Mesenchymal stem cell (in vitro differentiated cells and primary cell): Measurements from ENCODE around the gene RHBDD1.

Experiments
- DNase-seq: peaks from one replicate; pipeline ENCODE4 v3.0.0-alpha.2; 2013
- H2AFZ ChIP-seq: one replicate; pipeline ENCODE4 v1.6.1; 2013; ENCODE audit warnings: low read depth, mild to moderate bottlenecking, control low read depth, inconsistent platforms, low read length, moderate library complexity
- H2AK5ac ChIP-seq: 2 replicates; pipeline ENCODE4 v1.6.1; 2013; ENCODE audit warnings: low read length, moderate library complexity, mild to moderate bottlenecking, inconsistent platforms; ENCODE audit not compliant: severe bottlenecking
- H2BK120ac ChIP-seq: one replicate; pipeline ENCODE4 v1.6.1; 2013; ENCODE audit warnings: low read depth, mild to moderate bottlenecking, inconsistent platforms, low read length, moderate library complexity
- H2BK12ac ChIP-seq, 2 experiments: one replicate each; pipeline ENCODE4 v1.6.1; 2013; ENCODE audit warnings: inconsistent platforms in 2 of 2, low read length in 2 of 2, mild to moderate bottlenecking in 2 of 2, moderate library complexity in 2 of 2, control low read depth in 1 of 2
- H2BK15ac ChIP-seq: one replicate; pipeline ENCODE4 v1.6.1; 2013; ENCODE audit warnings: mild to moderate bottlenecking, low read depth, inconsistent platforms; ENCODE audit not compliant: poor library complexity, severe bottlenecking
- H2BK5ac ChIP-seq: 2 replicates; pipeline ENCODE4 v1.6.1; 2013; ENCODE audit warnings: low read depth, mild to moderate bottlenecking, low read length, control low read depth, inconsistent platforms; ENCODE audit not compliant: poor library complexity, severe bottlenecking
- H3K14ac ChIP-seq, 2 experiments: one replicate each; pipeline ENCODE4 v1.6.1; 2013; ENCODE audit warnings: inconsistent platforms in 2 of 2, low read length in 2 of 2, control low read depth in 1 of 2, mild to moderate bottlenecking in 1 of 2, moderate library complexity in 1 of 2
- H3K18ac ChIP-seq, 2 experiments: one replicate each; pipeline ENCODE4 v1.6.1; 2013; ENCODE audit warnings: inconsistent platforms in 2 of 2, low read length in 2 of 2, control low read depth in 1 of 2, low read depth in 1 of 2, mild to moderate bottlenecking in 1 of 2
- H3K23ac ChIP-seq, 2 experiments: one replicate each; pipeline ENCODE4 v1.6.1; 2013; ENCODE audit warnings: inconsistent platforms in 2 of 2, low read length in 2 of 2, mild to moderate bottlenecking in 2 of 2, moderate library complexity in 2 of 2, control low read depth in 1 of 2
- H3K27ac ChIP-seq: 2 replicates; pipeline ENCODE4 v1.5.1; 2013; ENCODE audit warnings: mild to moderate bottlenecking, moderate library complexity, low read length, control low read depth, inconsistent platforms; ENCODE audit not compliant: poor library complexity, severe bottlenecking
- H3K27me3 ChIP-seq, 2 experiments: 2 replicates each; pipeline versions ENCODE4 v1.6.1 to v1.7.0; 2013; ENCODE audit warnings: low read length in 2 of 2, mild to moderate bottlenecking in 2 of 2, moderate library complexity in 2 of 2, control low read depth in 1 of 2, inconsistent platforms in 1 of 2; ENCODE audit not compliant: control insufficient read depth in 1 of 2, insufficient read depth in 1 of 2
- H3K36me3 ChIP-seq, 2 experiments: 2 replicates each; pipeline versions ENCODE4 v1.6.1 to v1.7.0; 2013; ENCODE audit warnings: low read length in 2 of 2, control low read depth in 1 of 2, inconsistent platforms in 1 of 2, low read depth in 1 of 2, mild to moderate bottlenecking in 1 of 2; ENCODE audit not compliant: insufficient read depth in 2 of 2, control insufficient read depth in 1 of 2
- H3K4ac ChIP-seq, 2 experiments: one replicate each; pipeline ENCODE4 v1.6.1; 2013; ENCODE audit warnings: inconsistent platforms in 2 of 2, low read length in 2 of 2, mild to moderate bottlenecking in 2 of 2, moderate library complexity in 2 of 2, control low read depth in 1 of 2, low read depth in 1 of 2
- H3K4me1 ChIP-seq: 2 replicates; pipeline ENCODE4 v1.6.1; 2013; ENCODE audit warnings: low read depth, low read length, control low read depth; ENCODE audit not compliant: control insufficient read depth, insufficient read depth
- H3K4me2 ChIP-seq: 2 replicates; pipeline ENCODE4 v1.6.1; 2013; ENCODE audit warnings: low read length, mild to moderate bottlenecking, inconsistent platforms; ENCODE audit not compliant: poor library complexity, severe bottlenecking
- H3K4me3 ChIP-seq, 2 experiments: 2 replicates each; pipeline versions ENCODE4 v1.5.1 to v1.7.0; 2013; ENCODE audit warnings: low read length in 2 of 2, mild to moderate bottlenecking in 2 of 2, control low read depth in 1 of 2, low read depth in 1 of 2; ENCODE audit not compliant: insufficient read depth in 1 of 2
- H3K79me1 ChIP-seq: replicated peaks from 2 replicates; pipeline ENCODE4 v1.6.1; 2013; ENCODE audit warnings: mild to moderate bottlenecking, control low read depth, low read length, inconsistent platforms; ENCODE audit not compliant: poor library complexity, severe bottlenecking
- H3K9ac ChIP-seq: 2 replicates; pipeline ENCODE4 v1.7.0; 2013; ENCODE audit warnings: mild to moderate bottlenecking, low read length, moderate library complexity
- H3K9me3 ChIP-seq: 2 replicates; pipeline ENCODE4 v1.7.0; 2013; ENCODE audit warnings: mild to moderate bottlenecking, low read length; ENCODE audit not compliant: control insufficient read depth
- H4K8ac ChIP-seq: one replicate; pipeline ENCODE4 v1.6.1; 2013; ENCODE audit warnings: inconsistent platforms, mild to moderate bottlenecking, low read length, moderate library complexity
- H4K91ac ChIP-seq: one replicate; pipeline ENCODE4 v1.6.1; 2013; ENCODE audit warnings: mild to moderate bottlenecking, low read length, inconsistent platforms
- WGBS: methylation state at CpG from one replicate; pipeline ENCODE4 v1.1.7; 2013; ENCODE audit warnings: mixed read lengths; 5-methylcytosine and 5-hydroxymethylcytosine counted together

Gene RHBDD1

DNA sequence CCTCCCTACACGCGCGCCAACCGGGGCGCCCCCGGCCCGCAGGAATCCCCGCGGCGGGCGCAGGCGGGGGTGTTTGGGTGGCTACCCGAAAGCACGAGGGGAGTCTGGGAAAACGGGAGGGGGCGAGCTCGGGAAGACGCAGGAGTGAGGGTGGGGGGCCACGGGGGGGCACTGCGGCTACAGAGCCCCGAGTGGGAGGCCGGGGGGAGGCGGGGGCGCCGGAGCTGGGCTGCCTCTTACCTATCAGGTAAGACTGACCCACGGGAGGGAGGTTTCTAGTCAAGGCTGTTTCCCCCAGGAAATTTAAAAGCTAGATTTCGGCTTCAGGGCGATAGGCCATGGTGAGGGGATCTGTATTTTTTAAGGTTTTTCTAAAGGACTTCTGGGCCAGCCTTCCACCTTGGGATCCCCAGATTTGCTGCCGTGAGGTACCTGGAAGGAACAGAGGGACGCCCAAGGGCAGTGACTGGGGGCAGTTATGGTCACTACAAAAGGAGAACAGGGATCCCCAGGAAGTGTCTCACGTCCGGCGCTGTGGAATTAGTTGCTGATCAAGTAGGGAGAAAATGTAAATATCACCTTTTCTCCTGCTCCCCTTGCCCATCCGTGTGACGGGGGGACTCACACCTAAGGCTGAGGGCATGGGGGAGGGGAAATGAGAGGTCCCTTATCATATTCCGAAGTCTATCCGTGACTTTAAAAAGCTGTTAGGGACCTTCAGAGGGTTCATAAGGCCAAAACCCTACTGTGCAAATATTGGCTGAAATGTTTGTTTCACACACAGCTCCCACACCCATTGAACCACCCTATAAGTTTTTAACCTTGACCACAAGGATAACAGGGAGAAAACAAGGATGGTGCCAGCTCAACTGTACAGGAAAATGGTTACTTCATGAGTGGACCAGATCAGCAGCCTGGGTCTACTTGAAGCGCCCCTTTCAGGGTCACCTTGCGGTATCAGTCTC is 35.6 kb upstream of the RHBDD1 start:
- Histone ChIP-seq H2AK5ac (no peak overlapping the region), H3K27me3 (no peaks in the 10 kb centered on the region), H3K9ac (peak overlapping the region; percentile 84), H3K36me3 (peaks cover 21 to 30% of the 10 kb centered on the region in 2 experiments), H2BK5ac (peak overlapping the region; percentile 81), H3K79me1 (no peaks in the 10 kb centered on the region), H4K8ac (peak overlapping the region; percentile 5), H2BK12ac (peak overlapping the region; percentile 37 to 90), H3K23ac (no peak overlapping the region), H3K4me1 (peaks cover 34% of the 10 kb centered on the region), H2BK120ac (peak overlapping the region; percentile 98), H3K27ac (peak overlapping the region; percentile 79), H3K4me2 (peak overlapping the region; percentile 77), H3K18ac (peak overlapping the region; percentile 5 to 83), H2AFZ (no peak overlapping the region), H3K9me3 (no peaks in the 10 kb centered on the region), H3K4ac (peak overlapping the region; percentile 24 to 80), H4K91ac (peak overlapping the region; percentile 82), H3K14ac (no peak overlapping the region), H2BK15ac (peak overlapping the region; percentile 97), H3K4me3 (peak overlapping the region; percentile 59 to 86)
- peak; percentile 41 for DNase-seq
- WGBS: 6% methylated on average over 30 of the region's 39 CpGs

DNA sequence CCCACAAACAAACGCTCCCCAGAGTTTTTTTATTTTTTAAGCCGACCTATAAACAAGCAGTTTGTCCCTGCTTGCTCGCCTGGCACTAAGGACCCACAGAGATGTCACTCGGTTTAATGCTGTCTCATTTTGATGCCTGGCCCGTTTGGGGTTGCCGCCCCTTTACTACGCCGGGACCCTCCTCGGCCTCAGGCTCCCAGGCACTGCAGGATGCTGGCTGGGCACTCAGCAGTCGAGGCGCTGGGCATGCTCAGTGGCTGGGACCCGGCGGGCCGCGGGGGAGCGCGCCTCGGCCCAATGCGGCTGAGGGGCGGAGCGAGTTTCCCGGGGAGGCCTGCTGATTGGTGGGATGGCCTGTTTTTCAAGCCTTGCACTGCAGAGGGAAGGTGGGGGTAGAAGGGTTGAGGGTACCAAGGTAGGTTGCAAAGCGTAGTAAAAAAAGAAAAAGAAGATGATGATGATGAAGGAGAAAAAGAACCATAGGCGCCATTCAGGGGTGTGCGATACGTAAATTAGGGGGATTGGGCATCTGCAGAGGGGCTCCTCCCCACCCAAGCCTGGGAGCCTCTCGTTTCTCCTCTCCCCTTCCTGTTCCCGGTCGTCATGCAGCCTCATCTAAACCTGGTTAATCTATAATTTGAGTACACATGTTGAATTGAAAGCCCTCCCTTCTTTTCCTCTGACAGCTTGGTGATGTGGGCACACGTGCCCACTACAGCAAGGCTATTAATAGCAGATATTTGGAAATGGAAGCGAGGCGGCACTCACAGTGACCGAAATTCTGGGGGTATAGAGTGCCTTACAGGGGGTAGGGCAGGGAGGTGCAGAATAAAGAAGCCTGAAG is 34.7 kb upstream of the RHBDD1 start:
- Histone ChIP-seq H3K14ac (no peak overlapping the region), H3K23ac (no peak overlapping the region), H4K8ac (peak overlapping the region; percentile 59), H3K27ac (peak overlapping the region; percentile 79), H3K79me1 (no peaks in the 10 kb centered on the region), H3K4ac (peak overlapping the region in 1 of 2 experiments; percentile 24), H3K4me3 (peak overlapping the region in 1 of 2 experiments; percentile 56), H3K4me1 (peaks cover 25% of the 10 kb centered on the region), H3K9me3 (no peaks in the 10 kb centered on the region), H2AFZ (peak overlapping the region; percentile 7), H3K9ac (peak overlapping the region; percentile 63), H3K36me3 (peaks cover 14 to 21% of the 10 kb centered on the region in 2 experiments), H2BK5ac (no peak overlapping the region), H3K4me2 (peak overlapping the region; percentile 77), H3K27me3 (no peaks in the 10 kb centered on the region), H2BK120ac (peak overlapping the region; percentile 21), H2BK12ac (peak overlapping the region; percentile 82 to 84), H2BK15ac (no peak overlapping the region), H3K18ac (peak overlapping the region in 1 of 2 experiments; percentile 66), H4K91ac (peak overlapping the region; percentile 35), H2AK5ac (no peak overlapping the region)
- DNase-seq: peak; percentile 71
- 30% methylated on average over 31 of the region's 33 CpGs for WGBS

- Histone ChIP-seq H2BK120ac (no peak overlapping the region), H3K27me3 (no peaks in the 10 kb centered on the region)
- no CpG with 5 or more reads among the region's 4 CpGs for WGBS
These were observed 33.3 kb upstream of the RHBDD1 start for GRCh38 chr2:226802573-226802972.

More at GRCh38 chr2:226802573-226802972, 33.3 kb upstream of the RHBDD1 start:
- Histone ChIP-seq H4K91ac (no peak overlapping the region), H2BK15ac (no peak overlapping the region), H3K27ac (no peak overlapping the region), H3K18ac (no peak overlapping the region), H3K4me2 (no peak overlapping the region), H3K4me3 (no peak overlapping the region), H2BK12ac (no peak overlapping the region), H2AFZ (no peak overlapping the region), H3K36me3 (peaks cover 0 to 7% of the 10 kb centered on the region in 2 experiments), H4K8ac (no peak overlapping the region), H3K14ac (no peak overlapping the region), H2BK5ac (no peak overlapping the region), H3K4ac (no peak overlapping the region), H3K23ac (no peak overlapping the region), H3K79me1 (no peaks in the 10 kb centered on the region), H3K9ac (peak overlapping the region; percentile 63), H3K9me3 (no peaks in the 10 kb centered on the region), H2AK5ac (no peak overlapping the region), H3K4me1 (peaks cover 11% of the 10 kb centered on the region)
- DNase-seq: peak; percentile 90
